Mucosa of stomach (tissue), 1 donor: Measurements from ENCODE around the gene RPS28.
A peak's percentile ranks its signal among the peaks of the same experiment; 100 is the strongest.

Experiments used
- H3K27me3 ChIP-seq: one replicate; pipeline ENCODE4 v1.7.0; 2013; ENCODE audit warnings: mild to moderate bottlenecking, low read length; ENCODE audit not compliant: control insufficient read depth, insufficient read depth
- H3K36me3 ChIP-seq: one replicate; pipeline ENCODE4 v1.7.0; 2013; ENCODE audit warnings: low read length; ENCODE audit not compliant: control insufficient read depth, insufficient read depth
- H3K4me1 ChIP-seq: one replicate; pipeline ENCODE4 v1.7.0; 2013; ENCODE audit warnings: mild to moderate bottlenecking, low read length; ENCODE audit not compliant: control insufficient read depth, insufficient read depth
- H3K4me3 ChIP-seq: one replicate; pipeline ENCODE4 v1.7.0; 2013; ENCODE audit warnings: low read length
- H3K9ac ChIP-seq: one replicate; pipeline ENCODE4 v1.7.0; 2013; ENCODE audit warnings: mild to moderate bottlenecking, low read length, moderate library complexity
- H3K9me3 ChIP-seq: one replicate; pipeline ENCODE4 v1.7.0; 2013; ENCODE audit warnings: mild to moderate bottlenecking, low read length, moderate library complexity; ENCODE audit not compliant: control insufficient read depth
- donor health status: Pancreatic carcinoma.

Gene RPS28

DNA sequence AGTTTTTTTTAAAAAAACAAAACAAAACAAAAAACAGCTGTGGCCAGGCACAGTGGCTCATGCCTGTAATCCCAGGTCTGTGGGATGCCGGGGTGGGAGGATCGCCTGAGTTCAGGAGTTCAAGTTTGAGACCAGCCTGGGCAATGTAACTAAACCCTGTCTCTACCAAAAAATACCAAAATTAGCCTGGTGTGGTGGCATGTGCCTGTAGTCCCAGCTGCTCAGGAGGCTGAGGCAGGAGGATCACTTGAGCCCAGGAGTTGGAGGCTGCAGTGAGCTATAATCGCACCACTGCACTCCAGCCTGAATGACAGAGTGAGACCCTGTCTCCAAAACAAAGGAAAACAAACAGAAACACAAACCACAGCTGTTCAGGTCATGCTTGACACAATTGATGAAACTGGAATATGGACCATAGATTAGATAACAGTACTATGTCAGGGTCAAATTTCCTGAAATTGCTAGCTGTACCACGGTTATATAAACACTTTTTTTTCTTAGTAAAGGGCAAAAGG lies 35.8 kb downstream of the RPS28 start:
- Histone ChIP-seq H3K27me3 (no peaks in the 10 kb centered on the region), H3K9me3 (no peaks in the 10 kb centered on the region), H3K4me3 (no peak overlapping the region), H3K36me3 (no peaks in the 10 kb centered on the region), H3K4me1 (peaks cover 17% of the 10 kb centered on the region), H3K9ac (no peak overlapping the region)

DNA sequence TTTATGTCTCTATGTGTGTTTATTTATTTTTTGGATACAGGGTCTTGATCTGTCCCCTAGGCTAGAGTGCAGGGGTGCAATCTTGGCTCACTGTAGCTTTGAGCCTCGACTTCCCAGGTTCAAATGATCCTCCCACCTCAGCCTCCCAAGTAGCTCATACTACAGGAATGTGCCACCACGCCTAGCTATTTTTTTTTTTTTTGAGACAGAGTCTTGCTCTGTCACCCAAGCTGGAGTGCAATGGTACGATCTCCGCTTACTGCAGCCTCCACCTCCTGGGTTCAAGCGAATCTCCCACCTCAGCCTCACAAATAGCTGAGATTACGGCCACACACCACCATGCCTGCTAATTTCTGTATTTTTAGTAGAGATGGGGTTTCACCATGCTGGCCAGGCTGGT lies 37.7 kb downstream of the RPS28 start:
- Histone ChIP-seq H3K27me3 (peaks cover 4% of the 10 kb centered on the region), H3K9me3 (no peaks in the 10 kb centered on the region), H3K36me3 (no peaks in the 10 kb centered on the region), H3K4me1 (peaks cover 32% of the 10 kb centered on the region), H3K4me3 (no peak overlapping the region), H3K9ac (no peak overlapping the region)

DNA sequence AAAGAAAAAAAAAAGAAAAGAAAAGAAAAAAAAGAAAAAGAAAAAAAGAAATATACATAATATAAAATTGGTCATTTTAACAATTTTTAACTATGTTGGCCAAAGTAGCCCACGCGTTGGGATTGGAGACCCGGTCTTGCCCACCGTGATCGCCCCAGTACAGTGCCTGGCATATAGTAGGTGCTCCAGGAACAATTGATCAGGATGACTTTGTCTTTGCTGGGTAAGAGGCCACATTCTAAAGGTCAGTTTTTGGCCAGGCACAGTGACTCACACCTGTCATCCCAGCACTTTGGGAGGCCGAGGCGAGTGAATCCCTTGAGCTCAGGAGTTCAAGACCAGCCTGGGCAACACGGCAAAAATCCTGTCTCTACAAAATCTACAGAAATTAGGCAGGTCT lies 38.9 kb downstream of the RPS28 start:
- H3K4me3 ChIP-seq: no peak overlapping the region
- peaks cover 31% of the 10 kb centered on the region for H3K4me1 ChIP-seq
- peaks cover 4% of the 10 kb centered on the region for H3K27me3 ChIP-seq
- no peaks in the 10 kb centered on the region for H3K9me3 ChIP-seq
- no peak overlapping the region for H3K9ac ChIP-seq
- no peaks in the 10 kb centered on the region for H3K36me3 ChIP-seq

DNA sequence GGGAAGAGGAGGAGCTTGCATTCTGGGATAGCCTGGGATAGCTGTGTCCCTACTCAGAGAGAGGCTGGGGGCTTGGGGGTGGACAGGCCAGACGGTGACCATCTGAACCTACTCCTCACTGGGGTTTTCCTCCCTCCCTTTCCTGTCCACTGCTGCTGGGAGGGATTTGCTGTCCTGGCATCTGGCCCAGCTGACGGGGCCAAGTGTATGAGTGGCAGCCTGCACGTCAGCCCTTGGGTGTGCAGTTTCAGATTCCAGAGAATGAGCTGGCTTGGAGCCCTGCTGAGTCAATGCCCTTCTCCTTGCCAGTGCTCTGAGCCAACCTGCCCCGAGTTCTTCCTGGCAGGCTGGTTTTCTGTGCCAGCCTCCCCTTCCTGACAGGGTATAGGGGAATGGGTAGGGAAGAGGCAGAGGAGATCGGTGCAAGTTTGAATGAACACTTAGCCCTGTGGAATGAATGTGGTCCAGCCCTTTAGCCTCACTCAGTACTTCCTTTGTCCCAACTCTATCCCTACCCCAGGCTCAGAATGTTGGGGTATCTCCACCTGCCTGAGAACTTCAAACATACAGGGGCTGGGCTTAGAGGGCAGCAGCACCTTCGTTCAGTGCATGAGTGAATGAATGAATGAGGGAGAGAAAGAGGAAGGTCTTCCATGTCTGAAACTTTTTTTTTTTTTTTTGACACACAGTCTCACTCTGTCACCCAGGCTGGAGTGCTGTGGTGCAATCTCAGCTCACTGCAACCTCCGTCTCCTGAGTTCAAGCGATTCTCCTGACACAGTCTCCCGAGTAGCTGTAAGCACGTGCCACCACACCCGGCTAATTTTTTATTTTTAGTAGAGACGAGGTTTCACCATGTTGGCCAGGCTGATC lies 40.9 kb downstream of the RPS28 start:
- Histone ChIP-seq H3K4me3 (peak overlapping the region; percentile 41), H3K9me3 (no peaks in the 10 kb centered on the region), H3K9ac (peak overlapping the region; percentile 65), H3K36me3 (no peaks in the 10 kb centered on the region), H3K4me1 (peaks cover 29% of the 10 kb centered on the region), H3K27me3 (peaks cover 20% of the 10 kb centered on the region)

DNA sequence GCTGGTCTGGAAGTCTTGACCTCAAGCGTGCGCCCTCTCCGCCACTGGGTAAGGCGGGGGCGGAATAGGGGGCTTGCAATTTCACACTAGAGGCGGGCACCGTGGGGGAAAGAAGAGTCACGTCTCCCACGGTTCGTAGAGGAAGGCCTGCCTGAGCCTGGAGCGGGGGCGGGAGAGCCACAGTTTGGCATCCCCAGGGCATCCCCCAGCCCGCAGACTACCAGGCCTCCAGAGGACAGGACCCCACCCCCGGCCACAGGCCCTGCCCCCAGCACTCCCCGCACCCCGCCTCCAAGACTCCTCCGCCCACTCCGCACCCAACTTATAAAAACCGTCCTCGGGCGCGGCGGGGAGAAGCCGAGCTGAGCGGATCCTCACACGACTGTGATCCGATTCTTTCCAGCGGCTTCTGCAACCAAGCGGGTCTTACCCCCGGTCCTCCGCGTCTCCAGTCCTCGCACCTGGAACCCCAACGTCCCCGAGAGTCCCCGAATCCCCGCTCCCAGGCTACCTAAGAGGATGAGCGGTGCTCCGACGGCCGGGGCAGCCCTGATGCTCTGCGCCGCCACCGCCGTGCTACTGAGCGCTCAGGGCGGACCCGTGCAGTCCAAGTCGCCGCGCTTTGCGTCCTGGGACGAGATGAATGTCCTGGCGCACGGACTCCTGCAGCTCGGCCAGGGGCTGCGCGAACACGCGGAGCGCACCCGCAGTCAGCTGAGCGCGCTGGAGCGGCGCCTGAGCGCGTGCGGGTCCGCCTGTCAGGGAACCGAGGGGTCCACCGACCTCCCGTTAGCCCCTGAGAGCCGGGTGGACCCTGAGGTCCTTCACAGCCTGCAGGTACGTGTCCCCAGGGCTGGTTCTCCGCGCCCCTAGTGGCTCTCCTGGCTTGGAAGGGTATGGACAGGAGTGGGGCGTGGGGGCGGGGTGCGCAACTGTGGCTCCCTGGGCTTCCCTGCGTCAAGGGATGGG lies 42.8 kb downstream of the RPS28 start, which contains the start of gene ANGPTL4:
Gene ANGPTL4 (plus strand): TSS at position 353 of the 969 bp plus-strand sequence. CDS start 167 bp downstream, at position 520.
- Histone ChIP-seq H3K9me3 (no peaks in the 10 kb centered on the region), H3K4me1 (peaks cover 41% of the 10 kb centered on the region), H3K9ac (peak within 1 kb of the TSS; percentile 47), H3K27me3 (peaks cover 24% of the 10 kb centered on the region), H3K36me3 (no peaks in the 10 kb centered on the region), H3K4me3 (peak within 1 kb of the TSS; percentile 36)

DNA sequence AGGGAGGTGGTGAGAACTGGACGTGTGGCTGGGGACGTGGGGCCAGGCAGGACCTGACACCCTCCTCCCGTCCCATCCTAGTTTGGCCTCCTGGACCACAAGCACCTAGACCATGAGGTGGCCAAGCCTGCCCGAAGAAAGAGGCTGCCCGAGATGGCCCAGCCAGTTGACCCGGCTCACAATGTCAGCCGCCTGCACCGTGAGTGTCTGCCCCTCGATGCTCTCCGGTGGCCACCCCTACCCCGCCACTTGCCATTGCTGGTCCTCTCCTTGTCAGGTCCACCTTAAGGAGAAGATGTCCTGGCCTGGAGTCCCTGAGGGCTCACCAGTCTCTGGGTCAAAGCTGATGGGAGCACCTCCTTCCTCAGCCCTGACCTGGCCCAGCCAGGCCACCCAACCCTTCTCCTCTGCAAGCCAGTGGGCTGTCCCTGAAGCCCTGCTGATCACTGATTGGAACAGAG lies 44.9 kb downstream of the RPS28 start:
- no peaks in the 10 kb centered on the region for H3K9me3 ChIP-seq
- H3K4me1 ChIP-seq: peaks cover 51% of the 10 kb centered on the region
- no peak overlapping the region for H3K4me3 ChIP-seq
- no peak overlapping the region for H3K9ac ChIP-seq
- peaks cover 24% of the 10 kb centered on the region for H3K27me3 ChIP-seq
- no peaks in the 10 kb centered on the region for H3K36me3 ChIP-seq

DNA sequence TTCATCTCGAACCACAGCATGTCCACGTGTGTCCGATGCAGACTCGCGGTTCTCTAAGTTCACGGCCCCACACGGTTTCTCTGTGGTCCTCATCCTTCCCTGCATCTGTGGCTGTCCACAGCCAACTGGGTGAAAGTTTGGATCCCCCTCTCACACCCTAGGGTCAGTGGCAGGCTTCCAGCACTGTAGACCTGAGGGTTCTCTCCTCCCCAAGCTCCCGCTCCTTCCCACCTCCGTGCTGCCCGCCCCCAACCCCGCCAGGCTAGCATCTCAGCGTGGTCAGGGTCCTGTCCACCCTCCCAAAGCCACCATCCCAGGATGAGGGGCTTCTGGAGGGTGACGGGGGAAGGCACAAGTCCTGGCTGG lies 45.6 kb downstream of the RPS28 start:
- Histone ChIP-seq H3K27me3 (peaks cover 24% of the 10 kb centered on the region), H3K9ac (no peak overlapping the region), H3K9me3 (no peaks in the 10 kb centered on the region), H3K36me3 (no peaks in the 10 kb centered on the region), H3K4me1 (peaks cover 50% of the 10 kb centered on the region), H3K4me3 (no peak overlapping the region)

DNA sequence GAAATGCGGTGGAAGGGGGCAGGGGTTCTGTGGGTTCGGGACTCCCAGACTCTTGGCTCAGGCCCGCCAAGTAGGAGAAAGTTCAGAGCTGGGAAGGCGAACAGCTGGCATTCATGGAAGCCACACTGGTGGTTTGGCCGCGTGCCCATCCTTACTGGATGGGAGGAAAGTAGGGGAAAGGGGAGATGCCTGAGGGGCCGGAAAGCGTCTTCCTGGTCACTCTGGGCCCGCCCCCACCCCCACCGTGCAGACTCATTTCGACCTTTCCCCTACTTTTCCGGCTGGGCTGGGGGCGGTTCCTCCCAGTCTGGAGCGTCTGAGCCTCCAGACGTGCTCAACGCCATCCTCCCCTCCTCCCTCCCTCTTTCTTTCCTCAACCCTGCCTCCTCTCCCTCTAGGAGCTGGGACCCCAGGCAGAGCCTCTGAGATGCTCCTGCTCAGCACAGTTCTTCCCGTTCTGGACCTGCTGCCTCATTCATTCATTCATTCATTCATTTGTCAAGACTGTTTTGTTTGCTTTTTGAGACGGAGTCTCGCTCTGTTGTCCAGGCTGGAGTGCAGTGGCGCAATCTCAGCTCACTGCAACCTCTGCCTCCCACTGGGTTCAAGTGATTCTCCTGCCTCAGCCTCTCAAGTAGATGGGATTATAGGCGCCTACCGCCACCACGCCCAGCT lies 46.2 kb downstream of the RPS28 start:
- peaks cover 46% of the 10 kb centered on the region for H3K4me1 ChIP-seq
- no peaks in the 10 kb centered on the region for H3K36me3 ChIP-seq
- H3K9ac ChIP-seq: no peak overlapping the region
- no peaks in the 10 kb centered on the region for H3K9me3 ChIP-seq
- H3K4me3 ChIP-seq: no peak overlapping the region
- H3K27me3 ChIP-seq: peaks cover 24% of the 10 kb centered on the region

DNA sequence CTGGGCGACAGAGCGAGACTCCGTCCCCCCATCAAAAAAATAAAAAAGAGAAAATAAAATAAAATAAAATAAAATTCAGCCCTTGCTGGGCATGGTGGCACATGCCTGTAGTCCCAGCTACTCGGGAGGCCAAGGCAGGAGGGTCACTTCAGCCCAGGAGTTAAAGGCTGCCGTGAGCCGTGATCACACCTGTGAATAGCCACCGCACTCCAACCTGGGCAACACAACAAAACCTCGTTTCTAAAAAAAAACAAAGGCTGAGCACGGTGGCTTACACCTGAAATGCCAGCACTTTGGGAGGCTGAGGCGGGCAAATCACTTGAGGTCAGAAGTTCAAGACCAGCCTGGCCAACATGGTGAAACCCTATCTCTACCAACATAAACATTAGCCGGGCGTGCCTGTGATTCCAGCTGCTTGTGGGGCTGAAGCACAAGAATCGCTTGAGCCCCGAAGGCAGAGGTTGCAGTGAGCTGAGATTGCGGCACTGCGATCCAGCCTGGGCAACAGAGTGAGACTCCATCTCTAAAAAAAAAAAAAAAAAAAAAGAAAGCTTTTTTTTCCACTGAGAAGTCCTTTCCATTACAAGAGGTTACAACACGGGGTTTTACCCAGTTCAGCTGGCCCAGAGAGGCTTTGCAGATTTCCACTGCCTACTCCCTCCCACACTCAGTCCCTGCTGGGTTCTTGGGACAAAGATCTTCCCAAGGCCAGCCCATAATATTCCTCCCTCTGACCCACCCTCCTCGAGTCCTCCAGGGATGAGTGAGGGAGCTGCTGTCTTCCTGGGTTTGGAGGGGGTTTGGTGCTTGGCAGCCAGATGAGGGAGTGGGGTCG lies 49.1 kb downstream of the RPS28 start:
- H3K4me1 ChIP-seq: peaks cover 40% of the 10 kb centered on the region
- H3K27me3 ChIP-seq: peaks cover 20% of the 10 kb centered on the region
- no peaks in the 10 kb centered on the region for H3K36me3 ChIP-seq
- H3K9ac ChIP-seq: no peak overlapping the region
- H3K4me3 ChIP-seq: no peak overlapping the region
- H3K9me3 ChIP-seq: no peaks in the 10 kb centered on the region

DNA sequence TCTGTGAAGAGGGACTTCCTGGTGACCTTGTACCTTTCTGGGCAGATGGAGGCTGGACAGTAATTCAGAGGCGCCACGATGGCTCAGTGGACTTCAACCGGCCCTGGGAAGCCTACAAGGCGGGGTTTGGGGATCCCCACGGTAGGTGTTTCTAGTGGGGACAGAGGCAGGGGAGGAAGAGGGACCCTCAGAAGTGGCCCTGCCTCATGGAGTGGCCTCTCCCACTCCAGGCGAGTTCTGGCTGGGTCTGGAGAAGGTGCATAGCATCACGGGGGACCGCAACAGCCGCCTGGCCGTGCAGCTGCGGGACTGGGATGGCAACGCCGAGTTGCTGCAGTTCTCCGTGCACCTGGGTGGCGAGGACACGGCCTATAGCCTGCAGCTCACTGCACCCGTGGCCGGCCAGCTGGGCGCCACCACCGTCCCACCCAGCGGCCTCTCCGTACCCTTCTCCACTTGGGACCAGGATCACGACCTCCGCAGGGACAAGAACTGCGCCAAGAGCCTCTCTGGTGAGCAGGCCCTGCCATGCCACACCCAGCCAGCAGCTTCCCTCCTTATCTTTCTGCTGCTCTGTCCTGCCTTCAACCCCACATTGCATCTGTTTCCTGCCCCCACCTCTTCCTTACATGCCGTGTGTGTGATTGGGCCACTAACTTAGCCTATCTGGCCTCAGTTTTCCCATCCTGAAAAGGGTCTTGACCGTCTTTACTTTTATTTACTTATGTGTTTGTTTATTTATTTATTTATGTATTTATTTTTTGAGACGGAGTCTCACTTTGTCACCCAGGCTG lies 49.9 kb downstream of the RPS28 start:
- Histone ChIP-seq H3K9ac (no peak overlapping the region), H3K36me3 (no peaks in the 10 kb centered on the region), H3K4me3 (no peak overlapping the region)

More for the DNA sequence above, 49.9 kb downstream of the RPS28 start:
- Histone ChIP-seq H3K9me3 (no peaks in the 10 kb centered on the region), H3K4me1 (peaks cover 40% of the 10 kb centered on the region), H3K27me3 (peaks cover 11% of the 10 kb centered on the region)
